Osteocyte (in vitro differentiated cells): ENCODE measurements around the gene BNIPL. TPM values are rescaled to one million over a fixed set of nuclear protein-coding genes. Genes with fewer than 3 reads are reported as not detected.

Source experiments
- DNase-seq: peaks from one replicate; pipeline ENCODE4 v3.0.0; 2021; ENCODE audit warnings: mixed read lengths; ENCODE audit not compliant: unreplicated experiment; ENCODE audit errors: extremely low spot score
- H3K27ac Mint-ChIP-seq: one replicate; pipeline ENCODE4 v1.8.0; 2021; ENCODE audit warnings: mild to moderate bottlenecking, mixed read lengths; ENCODE audit not compliant: unreplicated experiment
- H3K27me3 Mint-ChIP-seq: one replicate; pipeline ENCODE4 v1.8.0; 2021; ENCODE audit warnings: mixed read lengths; ENCODE audit not compliant: unreplicated experiment
- H3K36me3 Mint-ChIP-seq: one replicate; pipeline ENCODE4 v1.8.0; 2021; ENCODE audit warnings: mixed read lengths; ENCODE audit not compliant: unreplicated experiment
- H3K4me1 Mint-ChIP-seq: one replicate; pipeline ENCODE4 v1.8.0; 2021; ENCODE audit warnings: mixed read lengths; ENCODE audit not compliant: unreplicated experiment
- H3K4me3 Mint-ChIP-seq: one replicate; pipeline ENCODE4 v1.8.0; 2021; ENCODE audit warnings: mild to moderate bottlenecking, moderate library complexity, mixed read lengths; ENCODE audit not compliant: unreplicated experiment
- H3K9me3 Mint-ChIP-seq: one replicate; pipeline ENCODE4 v1.8.0; 2021; ENCODE audit warnings: mixed read lengths; ENCODE audit not compliant: unreplicated experiment
- total RNA-seq: library from RNA; stranded (reverse); gene quantifications from 2 replicates; pipeline ENCODE4 v1.2.1, GENCODE V29; 2021
- TF ChIP-seq, protein P1 (sequence below): fragments of 200-600 bp; sonication (generic); IDR thresholded peaks from 2 replicates; pipeline ENCODE4 v1.5.0; 2021; ENCODE audit warnings: antibody characterized with exemption, mild to moderate bottlenecking, moderate library complexity

Gene BNIPL
- total RNA-seq, 1 donor from 2014 or later: 0.81 TPM

DNA sequence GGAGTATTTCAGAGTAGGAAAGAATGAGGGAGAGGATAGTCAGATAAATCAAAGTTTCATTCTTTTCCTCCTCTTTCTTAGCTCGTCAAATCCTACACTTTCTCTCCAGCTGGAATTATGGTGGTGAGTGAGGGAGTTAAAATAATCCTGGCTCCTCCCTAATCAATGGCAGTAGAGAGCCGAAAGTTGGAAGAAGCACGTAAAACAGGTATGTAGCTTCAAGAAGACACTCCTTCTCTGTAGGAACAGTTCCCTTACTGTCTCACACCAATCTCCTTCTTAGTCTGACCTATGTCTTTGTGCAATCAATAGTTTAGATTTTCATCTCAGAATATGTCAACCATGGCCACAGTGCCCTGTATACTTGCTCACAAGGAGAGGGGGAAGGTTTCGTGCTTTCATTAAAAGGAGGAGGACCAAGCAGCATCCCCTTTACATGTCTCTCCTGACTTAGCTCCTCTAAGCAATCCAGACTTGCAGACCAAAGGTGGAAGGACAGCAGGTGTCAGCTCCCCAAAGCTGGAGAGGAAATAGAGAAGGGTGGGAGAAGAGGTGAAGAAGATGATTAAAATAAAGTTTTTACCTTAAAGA lies 30.6 kb upstream of the BNIPL start:
- H3K27ac Mint-ChIP-seq: peak overlapping the region; percentile 99
- H3K36me3 Mint-ChIP-seq: peaks cover 12% of the 10 kb centered on the region
- no peaks in the 10 kb centered on the region for H3K9me3 Mint-ChIP-seq
- peaks cover 60% of the 10 kb centered on the region for H3K4me1 Mint-ChIP-seq
- TF ChIP-seq, protein P1, sequence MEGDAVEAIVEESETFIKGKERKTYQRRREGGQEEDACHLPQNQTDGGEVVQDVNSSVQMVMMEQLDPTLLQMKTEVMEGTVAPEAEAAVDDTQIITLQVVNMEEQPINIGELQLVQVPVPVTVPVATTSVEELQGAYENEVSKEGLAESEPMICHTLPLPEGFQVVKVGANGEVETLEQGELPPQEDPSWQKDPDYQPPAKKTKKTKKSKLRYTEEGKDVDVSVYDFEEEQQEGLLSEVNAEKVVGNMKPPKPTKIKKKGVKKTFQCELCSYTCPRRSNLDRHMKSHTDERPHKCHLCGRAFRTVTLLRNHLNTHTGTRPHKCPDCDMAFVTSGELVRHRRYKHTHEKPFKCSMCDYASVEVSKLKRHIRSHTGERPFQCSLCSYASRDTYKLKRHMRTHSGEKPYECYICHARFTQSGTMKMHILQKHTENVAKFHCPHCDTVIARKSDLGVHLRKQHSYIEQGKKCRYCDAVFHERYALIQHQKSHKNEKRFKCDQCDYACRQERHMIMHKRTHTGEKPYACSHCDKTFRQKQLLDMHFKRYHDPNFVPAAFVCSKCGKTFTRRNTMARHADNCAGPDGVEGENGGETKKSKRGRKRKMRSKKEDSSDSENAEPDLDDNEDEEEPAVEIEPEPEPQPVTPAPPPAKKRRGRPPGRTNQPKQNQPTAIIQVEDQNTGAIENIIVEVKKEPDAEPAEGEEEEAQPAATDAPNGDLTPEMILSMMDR: no peak
- H3K27me3 Mint-ChIP-seq: no peaks in the 10 kb centered on the region
- DNase-seq: no peak
- H3K4me3 Mint-ChIP-seq: peak overlapping the region; percentile 94

DNA sequence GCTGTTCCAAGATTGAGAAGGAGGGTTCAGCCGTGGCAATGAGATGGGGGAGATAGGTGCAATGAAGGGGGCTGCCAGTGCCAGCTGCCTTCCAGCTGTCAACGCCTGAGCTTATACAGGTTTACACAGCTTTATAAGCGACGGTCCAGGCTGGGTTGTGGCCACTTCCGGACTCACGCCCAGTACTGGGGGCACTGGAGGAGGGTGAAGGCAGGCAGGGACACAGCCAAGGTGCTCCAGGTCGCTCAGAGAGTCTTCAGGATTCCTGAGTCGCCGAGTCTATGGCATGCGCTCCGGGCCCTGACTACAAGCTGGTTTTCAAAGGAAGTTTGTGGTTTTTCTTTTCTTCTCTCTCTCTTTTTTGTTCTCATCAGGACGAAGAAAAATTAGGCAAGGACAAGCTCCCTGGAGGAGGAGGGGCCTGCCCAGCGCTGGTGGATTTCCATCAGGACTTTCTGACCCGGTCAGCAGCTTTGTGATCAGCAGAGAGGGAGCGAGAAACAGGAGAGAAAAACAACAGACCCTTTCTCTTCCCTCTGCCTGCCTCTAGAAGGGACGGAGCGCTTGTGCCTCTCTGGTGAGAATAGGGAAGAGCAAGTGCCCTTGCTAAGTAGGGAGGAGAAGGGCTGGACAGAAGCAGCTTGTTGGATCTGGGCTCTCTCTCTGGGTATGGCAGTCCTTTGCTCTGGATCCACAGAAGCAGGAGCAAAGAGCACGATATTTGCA lies 29.9 kb upstream of the BNIPL start, which contains the start of gene MINDY1:
MINDY1 (minus strand) TSS at position 576 of the 726 bp plus-strand sequence. CDS start 4,285 bp downstream, outside the sequence.
- TF ChIP-seq, protein P1: peak; percentile 58
- no peaks in the 10 kb centered on the region for H3K27me3 Mint-ChIP-seq
- DNase-seq: peak; percentile 88
- peak within 1 kb of the TSS; percentile 99 for H3K4me3 Mint-ChIP-seq
- H3K36me3 Mint-ChIP-seq: peaks cover 10% of the 10 kb centered on the region
- H3K4me1 Mint-ChIP-seq: peaks cover 64% of the 10 kb centered on the region
- H3K27ac Mint-ChIP-seq: peak within 1 kb of the TSS; percentile 99
- no peaks in the 10 kb centered on the region for H3K9me3 Mint-ChIP-seq

DNA sequence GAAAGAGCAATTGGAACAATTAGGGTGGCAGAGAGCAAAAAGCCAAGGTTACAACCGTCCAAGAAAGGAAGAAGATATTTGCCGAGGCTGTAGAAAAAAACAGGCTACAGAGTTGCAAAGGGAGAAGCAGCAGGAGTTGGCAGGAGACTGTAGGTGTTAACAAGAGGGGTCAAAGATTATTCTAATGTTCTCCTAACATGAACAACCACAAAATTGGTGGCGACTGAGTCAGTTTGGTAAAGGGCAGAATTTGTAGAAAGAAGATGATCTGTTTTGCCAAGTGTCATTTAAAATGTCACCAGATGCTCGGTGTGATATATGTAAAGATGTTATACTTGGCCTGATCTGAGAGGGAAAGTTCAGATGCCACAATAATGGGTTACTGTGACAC lies 28.5 kb upstream of the BNIPL start:
- DNase-seq: no peak
- Mint-ChIP-seq H3K4me1 (peaks cover 61% of the 10 kb centered on the region), H3K9me3 (no peaks in the 10 kb centered on the region), H3K4me3 (peak overlapping the region; percentile 99), H3K36me3 (no peaks in the 10 kb centered on the region), H3K27ac (peak overlapping the region; percentile 99), H3K27me3 (no peaks in the 10 kb centered on the region)
- TF ChIP-seq, protein P1: no peak

DNA sequence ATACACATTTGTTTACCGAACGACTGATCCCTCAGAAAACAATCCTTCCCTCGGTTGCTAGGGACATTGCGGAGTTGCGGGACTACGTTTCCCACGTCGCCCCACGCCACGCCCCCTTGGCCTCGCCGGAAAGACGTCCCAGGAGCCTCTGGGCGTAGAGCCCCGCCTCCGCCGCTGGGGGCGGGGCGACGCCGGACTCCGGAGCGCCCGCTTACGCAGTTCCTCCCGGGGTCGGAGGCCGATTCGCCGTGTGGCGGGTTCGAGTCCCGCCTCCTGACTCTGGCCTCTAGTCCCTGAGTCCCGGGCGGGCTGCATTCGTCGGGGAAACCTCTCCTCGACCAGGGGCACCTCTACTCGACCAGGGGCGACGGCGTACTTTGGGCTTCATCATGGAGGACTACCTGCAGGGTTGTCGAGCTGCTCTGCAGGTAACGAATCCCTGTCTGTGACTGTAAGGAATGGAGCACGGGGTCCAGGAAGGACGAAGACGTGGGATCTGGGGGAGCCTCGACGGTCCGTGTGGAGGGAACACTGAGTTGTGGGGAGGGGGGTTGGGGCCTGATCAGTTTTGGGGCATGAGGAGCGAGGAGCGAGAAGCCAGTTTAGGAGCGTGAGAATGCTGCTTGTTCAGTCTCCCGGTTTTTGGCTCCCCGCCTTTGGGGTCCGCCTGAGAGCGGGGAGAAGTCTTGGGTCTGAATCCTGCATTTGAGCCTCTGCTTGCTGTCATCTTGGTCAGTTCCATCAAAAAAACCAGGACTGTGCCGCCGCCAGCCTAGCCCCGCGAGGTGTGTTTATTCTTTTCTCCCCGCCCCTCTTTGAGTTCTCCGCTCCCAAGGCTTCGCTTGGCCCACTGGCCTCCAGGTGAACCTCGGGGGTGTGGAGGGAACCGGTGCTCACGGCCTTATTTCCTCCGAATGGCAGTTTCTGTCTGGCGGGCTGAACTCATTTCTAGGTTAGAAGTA lies 27.9 kb upstream of the BNIPL start, which contains the start of gene PRUNE1:
PRUNE1 (plus strand) TSS at position 206 of the 962 bp plus-strand sequence; CDS start at position 390, 184 bp downstream.
- peak within 1 kb of the TSS; percentile 99 for H3K4me3 Mint-ChIP-seq
- DNase-seq: peak; percentile 99
- peak within 1 kb of the TSS; percentile 99 for H3K27ac Mint-ChIP-seq
- no peaks in the 10 kb centered on the region for H3K9me3 Mint-ChIP-seq
- no peaks in the 10 kb centered on the region for H3K36me3 Mint-ChIP-seq
- peaks cover 57% of the 10 kb centered on the region for H3K4me1 Mint-ChIP-seq
- TF ChIP-seq, protein P1: no peak
- no peaks in the 10 kb centered on the region for H3K27me3 Mint-ChIP-seq
